ENCODE results near the gene RNF150. TPM values are rescaled to one million over a fixed set of nuclear protein-coding genes. Genes with fewer than 3 reads are reported as not detected.

RNF150 gene
- polyA plus RNA-seq, 1 donor, result 9.0 TPM

DNA sequence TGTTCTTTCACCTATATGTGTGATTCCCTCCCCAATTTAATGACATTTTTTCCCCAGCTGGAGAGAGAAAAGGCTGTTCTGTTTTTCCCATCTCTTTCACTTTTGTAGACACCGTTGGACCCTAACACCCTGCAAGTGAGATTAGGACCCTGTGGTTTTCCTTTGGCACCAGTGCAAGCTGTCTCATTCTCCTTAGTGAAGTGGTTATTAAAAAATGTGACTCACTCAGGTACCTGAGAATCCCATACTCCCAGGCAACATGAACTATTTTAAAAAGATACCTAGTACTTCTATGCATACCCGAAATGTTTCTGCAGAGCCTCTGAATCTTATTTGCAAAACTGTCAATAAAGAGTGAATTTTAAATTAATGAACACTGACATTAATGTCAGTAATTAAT is 201.4 kb downstream of the RNF150 start:
- WGBS (ENCODE audit: insufficient coverage, low lambda C conversion rate), result 100% methylated on average over 1 of the region's 2 CpGs

GRCh38 chr4:140930557-140930956 is 202.7 kb downstream of the RNF150 start:
- Histone ChIP-seq H3K9me3 (ENCODE audit: control insufficient read depth, low read depth, low read length) (no peaks in the 10 kb centered on the region), H3K27me3 (ENCODE audit: control insufficient read depth, insufficient read depth, low read length) (no peaks in the 10 kb centered on the region), H3K36me3 (ENCODE audit: control insufficient read depth, insufficient read depth, low read length) (no peaks in the 10 kb centered on the region), H3K4me1 (ENCODE audit: control insufficient read depth, insufficient read depth, low read length) (no peaks in the 10 kb centered on the region), H3K4me3 (ENCODE audit: low read length) (no peak overlapping the region), H3K27ac (ENCODE audit: low read length) (no peak overlapping the region)
- no peak for DNase-seq
- 80% methylated on average over 3 of the region's 7 CpGs for WGBS (ENCODE audit: insufficient coverage, low lambda C conversion rate)

More for the DNA sequence above, 201.4 kb downstream of the RNF150 start:
- Histone ChIP-seq H3K4me3 (ENCODE audit: low read length) (no peak overlapping the region), H3K27me3 (ENCODE audit: control insufficient read depth, insufficient read depth, low read length) (no peaks in the 10 kb centered on the region), H3K36me3 (ENCODE audit: control insufficient read depth, insufficient read depth, low read length) (no peaks in the 10 kb centered on the region), H3K9me3 (ENCODE audit: control insufficient read depth, low read depth, low read length) (no peaks in the 10 kb centered on the region), H3K4me1 (ENCODE audit: control insufficient read depth, insufficient read depth, low read length) (no peaks in the 10 kb centered on the region), H3K27ac (ENCODE audit: low read length) (no peak overlapping the region)
- no peak for DNase-seq

DNA sequence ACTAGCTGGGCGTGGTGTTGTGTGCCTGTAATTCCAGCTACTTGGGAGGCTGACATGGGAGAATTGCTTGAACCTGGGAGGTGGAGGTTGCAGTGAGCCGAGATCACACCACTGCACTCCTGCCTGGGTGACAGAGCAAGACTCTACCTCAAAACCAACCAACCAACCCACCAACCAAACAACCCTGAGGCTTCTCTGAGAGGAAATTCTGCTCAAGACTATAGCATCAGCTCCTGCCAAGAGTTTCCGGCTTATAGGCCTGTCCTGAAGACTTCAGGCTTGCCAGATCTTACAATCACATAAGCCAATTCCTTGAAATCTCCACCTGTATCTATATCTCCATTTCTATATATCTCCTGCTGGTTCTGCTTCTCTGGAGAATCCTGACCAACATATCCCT is 203.3 kb downstream of the RNF150 start:
- no peak overlapping the region for H3K27ac ChIP-seq (ENCODE audit: low read length)
- no peak for DNase-seq
- H3K9me3 ChIP-seq (ENCODE audit: control insufficient read depth, low read depth, low read length), result no peaks in the 10 kb centered on the region
- H3K27me3 ChIP-seq (ENCODE audit: control insufficient read depth, insufficient read depth, low read length), result no peaks in the 10 kb centered on the region
- no peaks in the 10 kb centered on the region for H3K4me1 ChIP-seq (ENCODE audit: control insufficient read depth, insufficient read depth, low read length)
- no peaks in the 10 kb centered on the region for H3K36me3 ChIP-seq (ENCODE audit: control insufficient read depth, insufficient read depth, low read length)
- H3K4me3 ChIP-seq (ENCODE audit: low read length), result no peak overlapping the region
- WGBS (ENCODE audit: insufficient coverage, low lambda C conversion rate), result no CpG with 5 or more reads among the region's 3 CpGs

DNA sequence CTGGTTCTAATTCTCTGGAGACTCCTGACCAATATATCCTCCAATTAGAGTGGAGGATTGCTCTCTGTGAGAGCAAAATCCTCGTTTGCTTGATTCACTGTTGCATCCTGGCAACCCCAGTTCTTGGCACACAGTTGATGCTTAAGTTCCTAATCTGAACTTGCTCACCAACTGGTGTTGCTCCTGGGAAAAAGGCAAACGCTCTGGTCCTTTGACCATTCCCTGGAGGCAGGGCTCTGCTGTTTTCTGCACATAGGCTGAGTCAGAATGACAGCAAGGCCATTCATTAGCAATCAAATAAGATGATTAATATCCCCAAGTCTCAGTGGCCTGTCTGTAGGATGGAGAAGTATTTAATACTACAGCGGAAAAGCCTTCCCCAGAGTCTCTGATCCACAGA is 204.4 kb downstream of the RNF150 start:
- Histone ChIP-seq H3K9me3 (ENCODE audit: control insufficient read depth, low read depth, low read length) (no peaks in the 10 kb centered on the region), H3K36me3 (ENCODE audit: control insufficient read depth, insufficient read depth, low read length) (no peaks in the 10 kb centered on the region), H3K27ac (ENCODE audit: low read length) (no peak overlapping the region), H3K4me3 (ENCODE audit: low read length) (no peak overlapping the region), H3K4me1 (ENCODE audit: control insufficient read depth, insufficient read depth, low read length) (no peaks in the 10 kb centered on the region), H3K27me3 (ENCODE audit: control insufficient read depth, insufficient read depth, low read length) (no peaks in the 10 kb centered on the region)
- DNase-seq, result no peak
- WGBS (ENCODE audit: insufficient coverage, low lambda C conversion rate), result 100% methylated on average over 1 of the region's 3 CpGs

- Histone ChIP-seq H3K4me3 (ENCODE audit: low read length) (no peak overlapping the region), H3K27me3 (ENCODE audit: control insufficient read depth, insufficient read depth, low read length) (no peaks in the 10 kb centered on the region), H3K4me1 (ENCODE audit: control insufficient read depth, insufficient read depth, low read length) (no peaks in the 10 kb centered on the region), H3K27ac (ENCODE audit: low read length) (no peak overlapping the region), H3K9me3 (ENCODE audit: control insufficient read depth, low read depth, low read length) (no peaks in the 10 kb centered on the region), H3K36me3 (ENCODE audit: control insufficient read depth, insufficient read depth, low read length) (no peaks in the 10 kb centered on the region)
- WGBS (ENCODE audit: insufficient coverage, low lambda C conversion rate), result 80% methylated on average over 1 of the region's 2 CpGs
- DNase-seq, result no peak
These were observed 206.6 kb downstream of the RNF150 start for GRCh38 chr4:140926672-140927071.

GRCh38 chr4:140925417-140925816 is 207.9 kb downstream of the RNF150 start:
- no peaks in the 10 kb centered on the region for H3K9me3 ChIP-seq (ENCODE audit: control insufficient read depth, low read depth, low read length)
- no peaks in the 10 kb centered on the region for H3K27me3 ChIP-seq (ENCODE audit: control insufficient read depth, insufficient read depth, low read length)
- WGBS (ENCODE audit: insufficient coverage, low lambda C conversion rate), result no CpG with 5 or more reads among the region's 6 CpGs
- H3K4me3 ChIP-seq (ENCODE audit: low read length), result no peak overlapping the region
- DNase-seq, result no peak
- H3K4me1 ChIP-seq (ENCODE audit: control insufficient read depth, insufficient read depth, low read length), result no peaks in the 10 kb centered on the region
- H3K27ac ChIP-seq (ENCODE audit: low read length), result no peak overlapping the region
- H3K36me3 ChIP-seq (ENCODE audit: control insufficient read depth, insufficient read depth, low read length), result no peaks in the 10 kb centered on the region

- Histone ChIP-seq H3K27ac (ENCODE audit: low read length) (no peak overlapping the region), H3K4me3 (ENCODE audit: low read length) (no peak overlapping the region), H3K27me3 (ENCODE audit: control insufficient read depth, insufficient read depth, low read length) (no peaks in the 10 kb centered on the region), H3K4me1 (ENCODE audit: control insufficient read depth, insufficient read depth, low read length) (no peaks in the 10 kb centered on the region), H3K9me3 (ENCODE audit: control insufficient read depth, low read depth, low read length) (no peaks in the 10 kb centered on the region), H3K36me3 (ENCODE audit: control insufficient read depth, insufficient read depth, low read length) (no peaks in the 10 kb centered on the region)
- WGBS (ENCODE audit: insufficient coverage, low lambda C conversion rate), result 100% methylated on average over 1 of the region's 3 CpGs
- DNase-seq, result no peak
These were observed 208.4 kb downstream of the RNF150 start for GRCh38 chr4:140924761-140925392.

DNA sequence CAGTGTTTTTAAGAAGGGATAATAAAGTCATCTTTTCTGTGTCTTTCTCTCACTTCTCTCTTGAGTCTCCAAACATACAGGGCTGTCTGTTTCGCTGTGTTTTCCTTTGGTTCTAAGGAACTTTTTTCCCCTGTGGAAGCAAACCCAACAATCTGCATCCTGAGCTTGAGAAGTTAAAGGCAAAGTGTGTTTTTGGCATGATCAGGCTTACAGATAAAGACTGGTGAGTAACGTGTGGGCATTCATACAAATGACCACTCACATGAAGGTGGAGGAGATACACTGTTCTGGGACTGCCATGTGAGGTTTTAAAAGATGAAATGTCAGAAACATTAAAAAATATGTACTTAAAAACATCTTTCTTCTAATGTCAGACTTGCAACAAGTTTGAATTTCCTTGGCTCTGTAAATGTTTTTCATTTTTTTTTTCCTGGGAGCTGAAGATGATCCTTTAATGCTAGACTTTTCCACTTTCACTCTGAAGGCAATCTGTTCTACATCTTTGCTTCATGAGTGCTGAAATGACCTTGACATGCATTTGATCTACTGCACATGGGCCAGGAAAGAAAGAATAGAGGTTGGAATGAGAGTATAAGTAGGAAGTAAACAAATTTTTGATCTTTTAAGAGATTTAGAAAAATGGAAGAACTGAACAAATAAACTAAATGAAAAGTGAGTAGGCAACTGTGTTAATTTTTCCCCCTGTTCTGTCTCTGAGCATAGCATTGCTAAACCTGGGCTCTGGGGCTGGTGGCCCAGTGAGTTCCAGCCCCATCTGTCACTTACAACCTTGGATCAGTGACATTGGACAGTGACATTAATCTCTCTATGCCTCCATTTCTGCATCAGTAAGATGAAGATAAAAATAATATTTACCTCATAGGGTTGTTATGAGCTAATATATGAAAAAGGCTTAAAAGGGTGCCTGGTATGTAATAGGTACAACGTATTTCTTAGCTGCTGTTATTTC is 226.0 kb downstream of the RNF150 start:
- Histone ChIP-seq H3K9me3 (ENCODE audit: control insufficient read depth, low read depth, low read length) (no peaks in the 10 kb centered on the region), H3K27ac (ENCODE audit: low read length) (no peak overlapping the region), H3K27me3 (ENCODE audit: control insufficient read depth, insufficient read depth, low read length) (no peaks in the 10 kb centered on the region), H3K4me1 (ENCODE audit: control insufficient read depth, insufficient read depth, low read length) (no peaks in the 10 kb centered on the region), H3K4me3 (ENCODE audit: low read length) (no peak overlapping the region), H3K36me3 (ENCODE audit: control insufficient read depth, insufficient read depth, low read length) (no peaks in the 10 kb centered on the region)
- no peak for DNase-seq
- 80% methylated on average over 2 of the region's 3 CpGs for WGBS (ENCODE audit: insufficient coverage, low lambda C conversion rate)

DNA sequence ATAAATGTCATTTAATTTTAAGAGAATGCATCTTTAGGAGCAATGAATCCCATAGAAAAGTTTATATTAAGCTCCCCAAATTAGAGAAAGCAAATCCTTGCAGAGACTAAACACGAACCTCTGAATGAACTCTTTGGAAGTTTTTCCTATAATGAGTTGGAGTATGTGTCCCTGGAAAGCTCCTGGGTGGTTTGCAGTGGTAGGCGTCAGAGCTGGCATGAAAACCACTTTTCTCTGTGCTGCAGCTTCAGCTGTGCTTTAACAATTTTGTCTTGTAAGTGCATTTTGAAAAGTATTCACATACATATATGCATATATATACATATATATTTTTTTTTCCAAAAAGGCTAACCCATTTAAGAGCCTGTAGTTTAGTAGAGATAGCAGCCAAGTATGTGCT is 228.4 kb downstream of the RNF150 start:
- H3K36me3 ChIP-seq (ENCODE audit: control insufficient read depth, insufficient read depth, low read length), result no peaks in the 10 kb centered on the region
- no peaks in the 10 kb centered on the region for H3K4me1 ChIP-seq (ENCODE audit: control insufficient read depth, insufficient read depth, low read length)
- DNase-seq, result no peak
- H3K27ac ChIP-seq (ENCODE audit: low read length), result no peak overlapping the region
- WGBS (ENCODE audit: insufficient coverage, low lambda C conversion rate), result 60% methylated on average over 1 of the region's 2 CpGs
- no peak overlapping the region for H3K4me3 ChIP-seq (ENCODE audit: low read length)
- H3K9me3 ChIP-seq (ENCODE audit: control insufficient read depth, low read depth, low read length), result no peaks in the 10 kb centered on the region
- no peaks in the 10 kb centered on the region for H3K27me3 ChIP-seq (ENCODE audit: control insufficient read depth, insufficient read depth, low read length)

GRCh38 chr4:140903522-140904475 is 229.5 kb downstream of the RNF150 start:
- Histone ChIP-seq H3K27me3 (ENCODE audit: control insufficient read depth, insufficient read depth, low read length) (no peaks in the 10 kb centered on the region), H3K4me3 (ENCODE audit: low read length) (no peak overlapping the region), H3K4me1 (ENCODE audit: control insufficient read depth, insufficient read depth, low read length) (no peaks in the 10 kb centered on the region), H3K27ac (ENCODE audit: low read length) (no peak overlapping the region), H3K36me3 (ENCODE audit: control insufficient read depth, insufficient read depth, low read length) (no peaks in the 10 kb centered on the region), H3K9me3 (ENCODE audit: control insufficient read depth, low read depth, low read length) (no peaks in the 10 kb centered on the region)
- DNase-seq, result no peak
- no CpG with 5 or more reads among the region's 9 CpGs for WGBS (ENCODE audit: insufficient coverage, low lambda C conversion rate)
